ENCODE measurements around the gene UNC5A.

Gene UNC5A

GRCh38 chr5:176788091-176788490 lies 22.3 kb upstream of the UNC5A start:
- Histone ChIP-seq H3K36me3 (ENCODE audit: insufficient read depth, low read length) (no peaks in the 10 kb centered on the region), H3K9me3 (ENCODE audit: low read depth, low read length) (no peaks in the 10 kb centered on the region), H3K4me3 (no peak overlapping the region), H3K9ac (ENCODE audit: insufficient read length) (no peak overlapping the region), H3K27ac (no peak overlapping the region)
- no peak for TF ChIP-seq EZH2 (IDR thresholded peaks at IDR 0.05)
- TF ChIP-seq POLR2AphosphoS5 (IDR thresholded peaks at IDR 0.05; ENCODE audit: borderline replicate concordance, low read depth, low read length) = no peak
- TF ChIP-seq FOXP2 (optimal IDR thresholded peaks at IDR 0.05; ENCODE audit: control extremely low read depth, extremely low read length, insufficient read depth) = no peak
- no peak for DNase-seq (ENCODE audit: low read depth, low spot score)

- Histone ChIP-seq H3K9me3 (ENCODE audit: low read depth, low read length) (no peaks in the 10 kb centered on the region), H3K36me3 (ENCODE audit: insufficient read depth, low read length) (no peaks in the 10 kb centered on the region), H3K9ac (ENCODE audit: insufficient read length) (no peak overlapping the region), H3K4me3 (no peak overlapping the region), H3K27ac (no peak overlapping the region)
- no peak for DNase-seq (ENCODE audit: low read depth, low spot score)
- no peak for TF ChIP-seq POLR2AphosphoS5 (IDR thresholded peaks at IDR 0.05; ENCODE audit: borderline replicate concordance, low read depth, low read length)
- no peak for TF ChIP-seq FOXP2 (optimal IDR thresholded peaks at IDR 0.05; ENCODE audit: control extremely low read depth, extremely low read length, insufficient read depth)
- no peak for TF ChIP-seq EZH2 (IDR thresholded peaks at IDR 0.05)
These were observed 21.2 kb upstream of the UNC5A start for GRCh38 chr5:176788941-176789872.

GRCh38 chr5:176789873-176790615 lies 20.3 kb upstream of the UNC5A start:
- H3K36me3 ChIP-seq (ENCODE audit: insufficient read depth, low read length) = no peaks in the 10 kb centered on the region
- TF ChIP-seq FOXP2 (optimal IDR thresholded peaks at IDR 0.05; ENCODE audit: control extremely low read depth, extremely low read length, insufficient read depth) (no peak), POLR2AphosphoS5 (IDR thresholded peaks at IDR 0.05; ENCODE audit: borderline replicate concordance, low read depth, low read length) (no peak), EZH2 (IDR thresholded peaks at IDR 0.05) (no peak)
- no peak overlapping the region for H3K9ac ChIP-seq (ENCODE audit: insufficient read length)
- H3K27ac ChIP-seq = no peak overlapping the region
- no peaks in the 10 kb centered on the region for H3K9me3 ChIP-seq (ENCODE audit: low read depth, low read length)
- no peak overlapping the region for H3K4me3 ChIP-seq
- DNase-seq (ENCODE audit: low read depth, low spot score) = no peak

- no peaks in the 10 kb centered on the region for H3K9me3 ChIP-seq (ENCODE audit: low read depth, low read length)
- no peak overlapping the region for H3K27ac ChIP-seq
- no peak for TF ChIP-seq EZH2 (IDR thresholded peaks at IDR 0.05)
- TF ChIP-seq FOXP2 (optimal IDR thresholded peaks at IDR 0.05; ENCODE audit: control extremely low read depth, extremely low read length, insufficient read depth) = no peak
- no peak for TF ChIP-seq POLR2AphosphoS5 (IDR thresholded peaks at IDR 0.05; ENCODE audit: borderline replicate concordance, low read depth, low read length)
- no peaks in the 10 kb centered on the region for H3K36me3 ChIP-seq (ENCODE audit: insufficient read depth, low read length)
- no peak overlapping the region for H3K9ac ChIP-seq (ENCODE audit: insufficient read length)
- no peak overlapping the region for H3K4me3 ChIP-seq
- no peak for DNase-seq (ENCODE audit: low read depth, low spot score)
These were observed 19.4 kb upstream of the UNC5A start for GRCh38 chr5:176790941-176791340.

GRCh38 chr5:176792655-176793342 lies 17.6 kb upstream of the UNC5A start:
- no peaks in the 10 kb centered on the region for H3K9me3 ChIP-seq (ENCODE audit: low read depth, low read length)
- no peak for DNase-seq (ENCODE audit: low read depth, low spot score)
- H3K36me3 ChIP-seq (ENCODE audit: insufficient read depth, low read length) = no peaks in the 10 kb centered on the region
- no peak overlapping the region for H3K9ac ChIP-seq (ENCODE audit: insufficient read length)
- no peak overlapping the region for H3K4me3 ChIP-seq
- H3K27ac ChIP-seq = no peak overlapping the region
- TF ChIP-seq FOXP2 (optimal IDR thresholded peaks at IDR 0.05; ENCODE audit: control extremely low read depth, extremely low read length, insufficient read depth) = no peak
- no peak for TF ChIP-seq POLR2AphosphoS5 (IDR thresholded peaks at IDR 0.05; ENCODE audit: borderline replicate concordance, low read depth, low read length)
- no peak for TF ChIP-seq EZH2 (IDR thresholded peaks at IDR 0.05)

GRCh38 chr5:176793343-176793699 lies 17.0 kb upstream of the UNC5A start:
- no peak for DNase-seq (ENCODE audit: low read depth, low spot score)
- no peaks in the 10 kb centered on the region for H3K36me3 ChIP-seq (ENCODE audit: insufficient read depth, low read length)

GRCh38 chr5:176793736-176794135 lies 16.6 kb upstream of the UNC5A start:
- H3K4me3 ChIP-seq = no peak overlapping the region
- H3K9me3 ChIP-seq (ENCODE audit: low read depth, low read length) = no peaks in the 10 kb centered on the region
- H3K36me3 ChIP-seq (ENCODE audit: insufficient read depth, low read length) = no peaks in the 10 kb centered on the region
- H3K9ac ChIP-seq (ENCODE audit: insufficient read length) = no peak overlapping the region
- no peak for DNase-seq (ENCODE audit: low read depth, low spot score)
- no peak for TF ChIP-seq POLR2AphosphoS5 (IDR thresholded peaks at IDR 0.05; ENCODE audit: borderline replicate concordance, low read depth, low read length)
- TF ChIP-seq FOXP2 (optimal IDR thresholded peaks at IDR 0.05; ENCODE audit: control extremely low read depth, extremely low read length, insufficient read depth) = no peak
- no peak for TF ChIP-seq EZH2 (IDR thresholded peaks at IDR 0.05)
- H3K27ac ChIP-seq = no peak overlapping the region

More at GRCh38 chr5:176793343-176793699, 17.0 kb upstream of the UNC5A start:
- no peak for TF ChIP-seq POLR2AphosphoS5 (IDR thresholded peaks at IDR 0.05; ENCODE audit: borderline replicate concordance, low read depth, low read length)
- TF ChIP-seq FOXP2 (optimal IDR thresholded peaks at IDR 0.05; ENCODE audit: control extremely low read depth, extremely low read length, insufficient read depth) = no peak
- TF ChIP-seq EZH2 (IDR thresholded peaks at IDR 0.05) = no peak
- Histone ChIP-seq H3K4me3 (no peak overlapping the region), H3K9ac (ENCODE audit: insufficient read length) (no peak overlapping the region), H3K9me3 (ENCODE audit: low read depth, low read length) (no peaks in the 10 kb centered on the region), H3K27ac (no peak overlapping the region)

- Histone ChIP-seq H3K36me3 (ENCODE audit: insufficient read depth, low read length) (no peaks in the 10 kb centered on the region), H3K4me3 (no peak overlapping the region), H3K27ac (no peak overlapping the region), H3K9ac (ENCODE audit: insufficient read length) (no peak overlapping the region), H3K9me3 (ENCODE audit: low read depth, low read length) (no peaks in the 10 kb centered on the region)
- TF ChIP-seq POLR2AphosphoS5 (IDR thresholded peaks at IDR 0.05; ENCODE audit: borderline replicate concordance, low read depth, low read length) = no peak
- TF ChIP-seq FOXP2 (optimal IDR thresholded peaks at IDR 0.05; ENCODE audit: control extremely low read depth, extremely low read length, insufficient read depth) = no peak
- no peak for TF ChIP-seq EZH2 (IDR thresholded peaks at IDR 0.05)
- DNase-seq (ENCODE audit: low read depth, low spot score) = no peak
These were observed 15.8 kb upstream of the UNC5A start for GRCh38 chr5:176794509-176794908.

All from SK-N-MC (cell line).